Sigmoid colon (tissue), 7 donors: ENCODE data around the gene FBLN2. TPM values are rescaled to one million over a fixed set of nuclear protein-coding genes. Genes with fewer than 3 reads are reported as not detected.

ENCODE experiments used
- DNase-seq: peaks from one replicate; pipeline ENCODE4 v3.0.0-alpha.2; 2019
- H3K27ac ChIP-seq, 4 donors: fragments of 200-600 bp; sonication (generic); one replicate each; pipeline ENCODE4 v1.5.1; 2016 to 2019; ENCODE audit warnings: mild to moderate bottlenecking in 1 of 4
- H3K27me3 ChIP-seq, 3 donors: fragments of 200-600 bp; sonication (generic); one replicate each; pipeline ENCODE4 v1.5.1; 2019; ENCODE audit warnings: mild to moderate bottlenecking in 1 of 3
- H3K36me3 ChIP-seq, 4 donors: fragments of 200-600 bp; sonication (generic); one replicate each; pipeline ENCODE4 v1.5.1; 2016 to 2019
- H3K4me1 ChIP-seq, 4 donors: fragments of 200-600 bp; sonication (generic); one replicate each; pipeline ENCODE4 v1.5.1; 2017 to 2019
- H3K4me3 ChIP-seq, 4 donors: fragments of 200-600 bp; sonication (generic); one replicate each; pipeline ENCODE4 v1.5.1; 2017 to 2019; ENCODE audit warnings: mild to moderate bottlenecking in 2 of 4, moderate library complexity in 1 of 4
- H3K9me3 ChIP-seq, 4 donors: fragments of 200-600 bp in 3 of 4; sonication (generic) in 3 of 4; one replicate each; pipeline versions ENCODE4 v1.5.1 to v1.6.1; 2013 to 2019
- EP300 ChIP-seq, 4 donors: sonication (generic); formaldehyde crosslinking; IDR thresholded peaks; one replicate each; pipeline ENCODE4 v1.6.1; 2017; ENCODE audit warnings: antibody characterized with exemption in 4 of 4
- POLR2A ChIP-seq, 2 donors: fragments of 450-650 bp; IDR thresholded peaks; one replicate each; pipeline ENCODE4 v1.6.1; 2016; ENCODE audit warnings: antibody characterized with exemption in 2 of 2, mild to moderate bottlenecking in 2 of 2, moderate library complexity in 2 of 2
- POLR2AphosphoS5 ChIP-seq, 4 donors: sonication (generic); formaldehyde crosslinking; IDR thresholded peaks; one replicate each; pipeline ENCODE4 v1.6.1; 2017; ENCODE audit warnings: antibody characterized with exemption in 4 of 4
- WGBS, 2 donors: extraction: QIAGEN DNeasy Blood & Tissue Kit; methylation state at CpG; one replicate each; pipeline ENCODE4 v1.1.7; 2013; 5-methylcytosine and 5-hydroxymethylcytosine counted together
- intact Hi-C: fragments of 100-400 bp; cut with DNase I; formaldehyde crosslinking; loops from one replicate; pipeline ENCODE4 v1.15.1; 2023
- polyA plus RNA-seq, 3 donors: library from polyadenylated mRNA; stranded (reverse); fragments of 200-250 nt; gene quantifications; one replicate each; pipeline ENCODE4 v1.2.3, GENCODE V29; 2013
- total RNA-seq, 4 donors: library from RNA; depleted of rRNA; stranded (reverse); fragments of >200 nt; gene quantifications; one replicate each; pipeline ENCODE4 v1.1.0, GENCODE V29; 2016
- TF ChIP-seq, protein P1 (sequence below), 4 experiments: fragments of 450-650 bp in 3 of 4; fragments of 200-600 bp in 1 of 4; IDR thresholded peaks; one replicate each; pipeline ENCODE4 v1.5.1; 2016 to 2019; ENCODE audit warnings: antibody characterized with exemption in 4 of 4, mild to moderate bottlenecking in 3 of 4, moderate library complexity in 2 of 4
- donor health status: healthy with polysubstance abuse.
- donor health status: Bipolar disorder and iron deficiency.
- donor health status: healthy.

FBLN2 gene
- total and polyA plus RNA-seq, 7 donors, result 1.2 to 134 (median 18.7) TPM

DNA sequence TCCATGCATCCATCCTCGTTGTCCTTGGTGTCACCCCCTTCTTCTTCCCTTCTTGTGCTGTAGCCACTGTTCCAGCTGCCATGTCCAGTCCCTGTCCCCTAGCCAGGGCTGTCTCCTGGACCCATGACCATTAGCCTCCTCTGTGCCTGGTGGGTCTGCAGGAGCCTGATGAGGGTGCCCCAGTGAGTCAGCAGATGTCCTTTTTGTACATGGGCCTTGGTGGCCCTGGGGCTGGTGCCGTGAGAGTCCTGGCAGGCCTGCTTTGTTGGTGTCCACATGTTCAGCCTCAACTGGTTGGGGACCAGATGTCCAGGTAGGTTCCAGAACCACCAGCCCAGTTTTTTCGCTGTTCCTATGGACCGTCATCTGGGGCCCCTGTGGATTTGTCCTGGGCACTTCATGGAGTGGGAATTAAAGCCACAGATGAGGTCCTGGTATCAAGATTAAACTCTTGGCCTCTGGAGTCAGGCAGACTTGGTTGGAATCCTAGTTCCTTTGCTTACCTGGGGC, 66.1 kb downstream of the FBLN2 start:
- no peak for DNase-seq
- intact Hi-C loops, result no loop called here

DNA sequence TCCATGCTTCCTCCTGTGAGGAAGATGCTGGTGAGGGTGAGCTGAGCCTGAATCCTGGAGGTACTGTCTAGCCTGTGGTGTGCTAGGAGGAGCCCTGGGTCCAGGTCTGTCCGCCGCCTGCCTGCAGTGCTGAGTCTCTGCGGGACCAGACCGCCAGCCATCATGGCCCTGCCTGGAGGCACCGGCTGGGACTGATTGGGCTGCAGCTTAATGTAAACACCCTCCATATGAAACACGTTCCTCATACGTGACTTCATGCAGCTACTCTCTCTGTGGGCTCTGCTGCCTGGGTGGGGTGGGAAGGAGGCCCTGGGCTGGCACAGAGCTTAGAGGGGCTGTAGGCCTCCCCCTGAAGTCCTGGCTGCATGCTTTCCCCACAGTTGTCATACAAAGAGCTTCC, 67.4 kb downstream of the FBLN2 start:
- intact Hi-C loops, result no loop called here
- Histone ChIP-seq H3K27me3 (no peaks in the 10 kb centered on the region), H3K9me3 (peaks cover 0 to 2% (median 0%) of the 10 kb centered on the region in 4 donors), H3K27ac (no peak overlapping the region), H3K36me3 (no peaks in the 10 kb centered on the region), H3K4me3 (no peak overlapping the region), H3K4me1 (no peaks in the 10 kb centered on the region)
- TF ChIP-seq POLR2A (IDR thresholded peaks at IDR 0.05) (no peak), EP300 (IDR thresholded peaks at IDR 0.05) (no peak)
- TF ChIP-seq, protein P1, sequence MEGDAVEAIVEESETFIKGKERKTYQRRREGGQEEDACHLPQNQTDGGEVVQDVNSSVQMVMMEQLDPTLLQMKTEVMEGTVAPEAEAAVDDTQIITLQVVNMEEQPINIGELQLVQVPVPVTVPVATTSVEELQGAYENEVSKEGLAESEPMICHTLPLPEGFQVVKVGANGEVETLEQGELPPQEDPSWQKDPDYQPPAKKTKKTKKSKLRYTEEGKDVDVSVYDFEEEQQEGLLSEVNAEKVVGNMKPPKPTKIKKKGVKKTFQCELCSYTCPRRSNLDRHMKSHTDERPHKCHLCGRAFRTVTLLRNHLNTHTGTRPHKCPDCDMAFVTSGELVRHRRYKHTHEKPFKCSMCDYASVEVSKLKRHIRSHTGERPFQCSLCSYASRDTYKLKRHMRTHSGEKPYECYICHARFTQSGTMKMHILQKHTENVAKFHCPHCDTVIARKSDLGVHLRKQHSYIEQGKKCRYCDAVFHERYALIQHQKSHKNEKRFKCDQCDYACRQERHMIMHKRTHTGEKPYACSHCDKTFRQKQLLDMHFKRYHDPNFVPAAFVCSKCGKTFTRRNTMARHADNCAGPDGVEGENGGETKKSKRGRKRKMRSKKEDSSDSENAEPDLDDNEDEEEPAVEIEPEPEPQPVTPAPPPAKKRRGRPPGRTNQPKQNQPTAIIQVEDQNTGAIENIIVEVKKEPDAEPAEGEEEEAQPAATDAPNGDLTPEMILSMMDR (IDR thresholded peaks at IDR 0.05), result no peak
- 77 to 83% methylated on average over 7 of the region's 7 CpGs for WGBS, 2 donors
- DNase-seq, result no peak

More for the DNA sequence above, 66.1 kb downstream of the FBLN2 start:
- Histone ChIP-seq H3K27ac (no peak overlapping the region), H3K9me3 (peaks cover 0 to 2% (median 0%) of the 10 kb centered on the region in 4 donors), H3K4me1 (no peaks in the 10 kb centered on the region), H3K36me3 (no peaks in the 10 kb centered on the region), H3K4me3 (no peak overlapping the region), H3K27me3 (no peaks in the 10 kb centered on the region)
- WGBS, 2 donors, result 83 to 89% methylated on average over 4 of the region's 4 CpGs
- TF ChIP-seq EP300 (IDR thresholded peaks at IDR 0.05) (no peak), POLR2AphosphoS5 (IDR thresholded peaks at IDR 0.05) (no peak), POLR2A (IDR thresholded peaks at IDR 0.05) (no peak)
- TF ChIP-seq, protein P1 (IDR thresholded peaks at IDR 0.05), result no peak

DNA sequence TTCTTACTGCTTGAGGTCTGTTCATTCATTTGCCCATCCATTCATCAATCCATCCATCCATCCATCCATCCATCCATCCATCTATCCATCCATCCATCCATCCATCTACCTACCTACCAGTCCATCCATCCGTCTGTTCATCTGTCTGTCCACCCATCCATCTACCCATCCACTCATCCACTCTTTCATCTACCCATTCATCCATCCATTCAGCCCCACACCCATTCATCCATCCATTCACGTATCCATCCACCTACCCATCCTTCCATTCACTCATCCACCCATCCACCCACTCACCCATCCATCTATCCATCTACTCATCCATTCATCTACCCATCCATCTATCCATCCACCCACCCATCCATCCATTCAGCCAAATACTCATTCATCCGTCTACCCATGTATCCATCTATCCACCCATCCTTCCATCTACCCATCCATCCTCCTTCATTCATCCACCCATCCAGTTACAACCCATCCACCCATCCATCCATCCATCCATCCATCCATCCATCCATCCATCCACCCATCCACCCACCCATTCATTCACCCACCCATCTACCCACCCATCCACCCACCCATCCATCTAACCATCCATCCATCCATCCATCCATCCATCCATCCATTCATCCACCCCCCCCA, 68.3 kb downstream of the FBLN2 start:
- Histone ChIP-seq H3K27ac (no peak overlapping the region), H3K4me3 (no peak overlapping the region), H3K27me3 (no peaks in the 10 kb centered on the region), H3K9me3 (peaks cover 0 to 2% (median 0%) of the 10 kb centered on the region in 4 donors), H3K36me3 (no peaks in the 10 kb centered on the region), H3K4me1 (no peaks in the 10 kb centered on the region)
- WGBS, 2 donors, result 89 to 94% methylated on average over 3 of the region's 3 CpGs
- intact Hi-C loops, result no loop called here
- TF ChIP-seq, protein P1 (IDR thresholded peaks at IDR 0.05), result no peak
- TF ChIP-seq POLR2AphosphoS5 (IDR thresholded peaks at IDR 0.05) (no peak), POLR2A (IDR thresholded peaks at IDR 0.05) (no peak), EP300 (IDR thresholded peaks at IDR 0.05) (no peak)
- no peak for DNase-seq

DNA sequence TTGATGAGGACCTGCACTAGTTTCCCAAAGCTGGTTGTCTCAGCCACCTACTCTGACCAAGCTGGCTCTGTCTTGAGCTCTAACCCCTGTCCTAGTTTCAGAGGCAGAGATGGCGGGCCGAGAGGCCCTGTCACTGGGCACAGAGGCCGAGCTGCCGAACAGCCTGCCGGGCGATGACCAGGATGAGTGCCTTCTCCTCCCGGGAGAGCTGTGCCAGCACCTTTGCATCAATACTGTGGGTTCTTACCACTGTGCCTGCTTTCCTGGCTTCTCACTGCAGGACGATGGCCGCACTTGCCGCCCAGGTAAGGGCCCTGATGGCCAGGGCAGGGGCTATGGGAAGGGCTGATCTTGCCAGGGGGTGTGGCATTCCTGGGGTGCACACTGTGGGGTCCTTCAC, 69.1 kb downstream of the FBLN2 start:
- Histone ChIP-seq H3K27me3 (no peaks in the 10 kb centered on the region), H3K36me3 (no peaks in the 10 kb centered on the region), H3K9me3 (peaks cover 0 to 2% (median 0%) of the 10 kb centered on the region in 4 donors), H3K4me3 (no peak overlapping the region), H3K4me1 (no peaks in the 10 kb centered on the region), H3K27ac (no peak overlapping the region)
- no peak for TF ChIP-seq POLR2A (IDR thresholded peaks at IDR 0.05)
- TF ChIP-seq, protein P1 (IDR thresholded peaks at IDR 0.05), result no peak
- no peak for TF ChIP-seq EP300 (IDR thresholded peaks at IDR 0.05)
- TF ChIP-seq POLR2AphosphoS5 (IDR thresholded peaks at IDR 0.05), result no peak
- intact Hi-C loops, result no loop called here
- DNase-seq, result no peak
- WGBS, 2 donors, result 93% methylated on average over 10 of the region's 10 CpGs
